PFSK-1 (cell line): ENCODE results near the gene THOC6.

Experiments
- POLR2AphosphoS5 ChIP-seq: IDR thresholded peaks from 2 replicates; pipeline ENCODE4 v1.6.1; 2012; ENCODE audit warnings: low read depth, mild to moderate bottlenecking, control low read depth, low read length, moderate library complexity
- REST ChIP-seq, 2 experiments: IDR thresholded peaks; 2 replicates each; pipeline versions ENCODE4 v1.6.1 to v1.8.0; 2011 to 2012; ENCODE audit warnings: low read depth in 2 of 2, low read length in 2 of 2, control low read depth in 1 of 2, inconsistent platforms in 1 of 2, mild to moderate bottlenecking in 1 of 2, moderate library complexity in 1 of 2; ENCODE audit not compliant: insufficient read depth in 1 of 2
- SIN3A ChIP-seq: IDR thresholded peaks from 2 replicates; pipeline ENCODE4 v1.6.1; 2012; ENCODE audit warnings: mild to moderate bottlenecking, low read length, moderate library complexity, borderline replicate concordance; ENCODE audit not compliant: insufficient read depth
- TAF1 ChIP-seq: IDR thresholded peaks from 2 replicates; pipeline ENCODE4 v1.6.1; 2012; ENCODE audit warnings: low read length, control low read depth, borderline replicate concordance; ENCODE audit not compliant: insufficient read depth

- TF ChIP-seq TAF1 (no peak), REST (IDR thresholded peaks at IDR 0.05; ENCODE audit: insufficient read depth in 1 of 2, low read depth in 2 of 2, low read length in 2 of 2) (no peak), POLR2AphosphoS5 (no peak), SIN3A (no peak)
Measured at GRCh38 chr16:2996298-2996697, 27.5 kb upstream of the THOC6 start.
